ENCODE data around the gene CD84.
"Not testable (repeated sequence)": the region's sequence is repeated elsewhere in the genome, so short reads cannot be mapped to it uniquely, and the experiment has no call there.

CD84 gene

DNA sequence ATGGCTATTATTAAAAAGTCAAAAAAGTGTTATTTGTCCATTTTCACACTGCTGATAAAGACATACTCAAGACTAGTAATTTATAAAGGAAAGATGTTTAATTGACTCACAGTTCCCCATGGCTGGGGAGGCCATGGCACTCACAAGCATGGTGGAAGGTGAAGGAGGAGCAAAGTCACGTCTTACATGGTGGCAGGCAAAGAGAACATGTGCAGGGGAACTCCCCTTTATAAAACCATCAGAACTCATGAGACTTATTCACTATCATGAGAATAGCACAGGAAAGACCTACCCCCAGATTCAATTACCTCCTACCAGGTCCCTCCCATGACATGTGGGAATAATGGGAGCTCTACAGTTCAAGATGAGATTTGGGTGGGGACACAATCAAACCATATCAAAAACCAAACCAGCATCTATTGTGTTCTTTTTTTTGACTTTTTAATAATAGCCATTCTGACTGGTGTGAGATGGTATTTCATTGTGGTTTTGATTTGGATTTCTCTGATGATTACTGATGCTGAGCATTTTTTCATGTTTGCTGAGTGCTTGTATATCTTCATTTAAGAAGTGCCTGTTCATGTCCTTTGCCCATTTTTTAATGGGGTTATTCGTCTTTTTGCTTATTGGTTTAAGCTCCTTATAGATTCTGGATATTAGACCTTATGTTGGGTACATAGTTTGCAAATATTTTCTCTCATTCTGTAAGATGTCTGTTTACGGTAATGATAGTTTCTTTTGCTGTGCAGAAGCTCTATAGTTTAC is 80.8 kb downstream of the CD84 start:
- H3K27ac Mint-ChIP-seq, H3K27me3 Mint-ChIP-seq, ATAC-seq, H3K4me3 Mint-ChIP-seq: not testable (repeated sequence)
- Mint-ChIP-seq H3K36me3 (peaks cover 54% of the 10 kb centered on the region), H3K9me3 (peaks cover 14% of the 10 kb centered on the region), H3K4me1 (peaks cover 52% of the 10 kb centered on the region)

DNA sequence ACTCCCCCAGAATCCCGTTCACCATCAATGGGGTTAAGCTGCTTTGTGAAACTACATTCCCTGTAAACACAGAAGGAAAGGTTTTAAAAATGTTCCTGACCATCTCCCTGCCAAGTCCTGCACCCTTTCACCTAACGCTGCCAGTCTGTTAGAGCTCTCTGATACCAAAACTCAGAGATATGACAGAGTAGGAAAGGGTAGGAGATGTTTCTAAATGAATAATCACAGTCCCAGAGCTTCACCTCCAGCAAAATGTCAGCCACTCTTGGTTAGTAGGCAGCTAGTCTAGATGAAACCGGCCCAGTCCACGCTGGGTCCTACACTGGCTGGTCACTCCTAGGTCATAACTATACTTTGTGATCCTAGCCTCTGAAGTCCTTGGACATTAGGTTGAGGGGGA is 83.0 kb downstream of the CD84 start:
- peaks cover 30% of the 10 kb centered on the region for H3K4me1 Mint-ChIP-seq
- H3K36me3 Mint-ChIP-seq = peaks cover 33% of the 10 kb centered on the region
- H3K27me3 Mint-ChIP-seq = no peaks in the 10 kb centered on the region
- peak; percentile 43 for ATAC-seq
- peak overlapping the region; percentile 23 for H3K27ac Mint-ChIP-seq
- H3K9me3 Mint-ChIP-seq = peaks cover 6% of the 10 kb centered on the region
- no peak overlapping the region for H3K4me3 Mint-ChIP-seq

DNA sequence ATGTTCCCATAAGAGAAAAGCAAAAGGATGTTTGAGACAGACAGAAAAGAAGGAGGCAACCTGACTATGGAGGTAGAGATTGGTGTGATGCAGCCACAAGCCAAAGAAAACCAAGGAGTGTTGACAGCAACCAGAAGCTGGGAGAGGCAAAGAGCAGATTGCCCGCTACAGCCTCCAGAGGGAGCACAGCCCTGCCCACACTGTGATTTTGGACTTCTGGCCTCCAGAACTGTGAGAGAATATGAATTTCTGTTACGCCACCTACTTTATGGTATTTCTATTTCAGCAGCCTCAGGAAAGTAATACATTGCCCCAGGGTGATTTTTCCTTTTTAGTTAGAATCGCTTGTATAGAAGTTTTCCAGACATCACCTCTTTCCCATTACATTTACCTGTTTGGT is 84.7 kb downstream of the CD84 start:
- no peak for ATAC-seq
- H3K27me3 Mint-ChIP-seq = no peaks in the 10 kb centered on the region
- no peak overlapping the region for H3K27ac Mint-ChIP-seq
- peaks cover 23% of the 10 kb centered on the region for H3K36me3 Mint-ChIP-seq
- H3K4me1 Mint-ChIP-seq = peaks cover 21% of the 10 kb centered on the region
- no peak overlapping the region for H3K4me3 Mint-ChIP-seq
- H3K9me3 Mint-ChIP-seq = peaks cover 4% of the 10 kb centered on the region

DNA sequence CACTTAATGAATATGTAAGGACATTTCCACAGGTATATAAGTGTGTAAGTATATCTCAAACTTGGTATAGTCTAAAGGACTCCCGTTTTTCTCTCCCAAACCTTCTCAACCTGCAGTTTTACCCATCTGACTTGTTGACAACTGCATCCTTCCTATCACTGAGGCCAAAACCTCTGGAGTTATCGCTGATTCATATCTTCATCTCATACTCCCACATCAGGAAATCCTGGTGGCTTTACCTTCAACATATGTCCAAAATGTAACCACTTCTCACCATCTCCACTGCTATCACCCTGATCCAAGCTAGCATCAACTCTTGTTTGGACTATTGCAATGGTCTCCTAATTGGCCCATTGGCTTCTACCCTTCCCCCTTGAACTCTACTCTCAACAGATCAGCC is 86.7 kb downstream of the CD84 start:
- H3K9me3 Mint-ChIP-seq = no peaks in the 10 kb centered on the region
- peaks cover 4% of the 10 kb centered on the region for H3K36me3 Mint-ChIP-seq
- ATAC-seq = no peak
- H3K27me3 Mint-ChIP-seq = no peaks in the 10 kb centered on the region
- H3K27ac Mint-ChIP-seq = no peak overlapping the region
- no peak overlapping the region for H3K4me3 Mint-ChIP-seq
- H3K4me1 Mint-ChIP-seq = peaks cover 7% of the 10 kb centered on the region

DNA sequence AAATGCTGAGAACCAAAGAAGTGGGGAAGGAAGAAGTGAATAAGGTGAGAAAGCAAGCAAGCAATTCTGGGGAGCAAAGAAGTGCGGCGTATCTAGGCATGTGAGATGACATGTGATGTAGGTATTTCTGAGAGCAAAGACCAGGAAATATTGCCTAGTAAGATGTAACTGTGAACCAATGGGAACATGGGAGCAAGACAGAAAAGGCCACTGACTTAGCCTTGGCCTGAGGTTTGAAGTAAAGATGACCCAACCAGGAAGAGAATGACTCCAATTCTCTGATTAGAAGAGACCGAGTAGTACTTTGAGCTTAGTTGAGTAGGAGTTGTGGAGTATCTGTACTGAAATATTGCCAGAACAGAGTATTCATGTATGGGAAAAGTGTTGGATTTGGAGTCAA is 87.3 kb downstream of the CD84 start:
- no peaks in the 10 kb centered on the region for H3K27me3 Mint-ChIP-seq
- H3K27ac Mint-ChIP-seq = no peak overlapping the region
- peaks cover 1% of the 10 kb centered on the region for H3K36me3 Mint-ChIP-seq
- H3K4me1 Mint-ChIP-seq = peaks cover 8% of the 10 kb centered on the region
- ATAC-seq = no peak
- no peak overlapping the region for H3K4me3 Mint-ChIP-seq
- H3K9me3 Mint-ChIP-seq = no peaks in the 10 kb centered on the region

Data from stimulated activated memory B cell treated with anti-CD40 and anti-IgM and Interleukin-4, amounts not matched to agents 10 μg/mL and 1 μg/mL and 100 μg/mL, for 72 hours (primary cell).